SK-N-SH (cell line): ENCODE measurements around the gene SEMA3D. TPM values are rescaled to one million over a fixed set of nuclear protein-coding genes. Genes with fewer than 3 reads are reported as not detected.

Experiments used
- CTCF ChIA-PET: fragments of 300-600, 350-600 bp; formaldehyde crosslinking; extraction: SDS; loops from one replicate; lab custom pipeline; 2021; lab: Yijun Ruan, JAX
- POLR2A ChIA-PET: fragments of 350-600 bp; sonication (Branson Sonifier 250); formaldehyde crosslinking; extraction: SDS; loops from one replicate; lab custom pipeline; 2020; ENCODE audit warnings: antibody characterized with exemption, inconsistent platforms; lab: Yijun Ruan, JAX
- DNase-seq: peaks from one replicate; pipeline ENCODE4 v3.0.0; 2012
- H2AFZ ChIP-seq: fragments of 200-600 bp; sonication (generic); 2 replicates; pipeline ENCODE4 v1.8.1; 2016; ENCODE audit warnings: antibody characterized with exemption, mild to moderate bottlenecking, low read depth
- H3F3A ChIP-seq: fragments of 200-600 bp; sonication (generic); replicated peaks from 2 replicates; pipeline ENCODE3; 2016; ENCODE audit warnings: antibody characterized with exemption, mild to moderate bottlenecking; ENCODE audit not compliant: insufficient read depth
- H3K27ac ChIP-seq, 2 experiments: fragments of 200-500 bp in 1 of 2; fragments of 200-600 bp in 1 of 2; sonication (Bioruptor generic) in 1 of 2; sonication (generic), shearing (Covaris generic) in 1 of 2; 2 replicates each; pipeline versions ENCODE4 v1.5.1 to v1.6.1; 2014 to 2016; ENCODE audit warnings: low read depth in 2 of 2, inconsistent platforms in 1 of 2, low read length in 1 of 2, mild to moderate bottlenecking in 1 of 2, mixed read lengths in 1 of 2
- H3K27me3 ChIP-seq: fragments of 200-600 bp; sonication (generic), shearing (Covaris generic); 2 replicates; pipeline ENCODE4 v1.6.1; 2016; ENCODE audit warnings: mixed run types; ENCODE audit not compliant: insufficient read depth
- H3K36me3 ChIP-seq, 2 experiments: fragments of 200-500 bp in 1 of 2; fragments of 200-600 bp in 1 of 2; sonication (Bioruptor generic) in 1 of 2; sonication (generic) in 1 of 2; replicated peaks in 1 of 2; 2 replicates each; pipeline versions ENCODE3 to v1.5.1; 2014 to 2016; ENCODE audit warnings: low read length in 1 of 2, mild to moderate bottlenecking in 1 of 2; ENCODE audit not compliant: insufficient read depth in 2 of 2, control insufficient read depth in 1 of 2
- H3K4me1 ChIP-seq, 2 experiments: fragments of 200-500 bp in 1 of 2; fragments of 200-600 bp in 1 of 2; sonication (Bioruptor generic) in 1 of 2; sonication (generic), shearing (Covaris generic) in 1 of 2; 2 replicates each; pipeline versions ENCODE4 v1.5.1 to v1.6.1; 2014 to 2016; ENCODE audit warnings: low read depth in 1 of 2, low read length in 1 of 2, mixed run types in 1 of 2; ENCODE audit not compliant: insufficient read depth in 2 of 2, control insufficient read depth in 1 of 2
- H3K4me2 ChIP-seq: fragments of 200-600 bp; sonication (generic), shearing (Covaris generic); 2 replicates; pipeline ENCODE4 v1.6.1; 2017; ENCODE audit warnings: mixed run types
- H3K4me3 ChIP-seq, 2 experiments: fragments of 200-500 bp in 1 of 2; fragments of 200-600 bp in 1 of 2; sonication (Bioruptor generic) in 1 of 2; sonication (generic), shearing (Covaris generic) in 1 of 2; 2 replicates each; pipeline versions ENCODE4 v1.5.1 to v1.8.1; 2014 to 2016; ENCODE audit warnings: low read depth in 2 of 2, inconsistent platforms in 1 of 2, low read length in 1 of 2, mild to moderate bottlenecking in 1 of 2, mixed read lengths in 1 of 2, moderate library complexity in 1 of 2
- H3K79me2 ChIP-seq: fragments of 200-600 bp; sonication (generic); 2 replicates; pipeline ENCODE4 v1.8.1; 2017; ENCODE audit warnings: mild to moderate bottlenecking; ENCODE audit not compliant: insufficient read depth
- H3K9ac ChIP-seq: fragments of 200-600 bp; sonication (generic); 2 replicates; pipeline ENCODE4 v1.6.1; 2017; ENCODE audit warnings: mixed run types
- H3K9me2 ChIP-seq: fragments of 200-600 bp; sonication (generic); 2 replicates; pipeline ENCODE4 v1.6.1; 2017; ENCODE audit warnings: mixed run types
- H3K9me3 ChIP-seq: fragments of 200-600 bp; sonication (generic); 2 replicates; pipeline ENCODE4 v1.6.1; 2017; ENCODE audit warnings: mixed run types, mild to moderate bottlenecking, moderate library complexity
- H4K20me1 ChIP-seq: fragments of 200-600 bp; sonication (generic); 2 replicates; pipeline ENCODE4 v1.6.1; 2017; ENCODE audit warnings: mild to moderate bottlenecking, mixed run types; ENCODE audit not compliant: insufficient read depth
- ELF1 ChIP-seq: IDR thresholded peaks from 2 replicates; pipeline ENCODE4 v1.4.0; 2012
- EZH2phosphoT487 ChIP-seq: fragments of 200-600 bp; sonication (generic); IDR thresholded peaks from 2 replicates; pipeline ENCODE4 v1.6.1; 2017; ENCODE audit warnings: low read depth, mixed run types, mild to moderate bottlenecking, antibody characterized with exemption, moderate library complexity, borderline replicate concordance
- FOXM1 ChIP-seq: IDR thresholded peaks from 2 replicates; pipeline ENCODE4 v1.4.0; 2012; ENCODE audit warnings: low read depth, mild to moderate bottlenecking
- MEF2A ChIP-seq: IDR thresholded peaks from 2 replicates; pipeline ENCODE4 v1.4.0; 2012; ENCODE audit warnings: low read depth, borderline replicate concordance
- MXI1 ChIP-seq: IDR thresholded peaks from 2 replicates; pipeline ENCODE4 v1.6.1; 2012; ENCODE audit warnings: mild to moderate bottlenecking, low read depth, low read length, improper control_type of control experiment
- NRF1 ChIP-seq: IDR thresholded peaks from 2 replicates; pipeline ENCODE4 v1.6.1; 2012; ENCODE audit warnings: low read depth, mild to moderate bottlenecking, low read length
- RCOR1 ChIP-seq: fragments of 150-350 bp; IDR thresholded peaks from 2 replicates; pipeline ENCODE4 v1.6.1; 2017; ENCODE audit warnings: antibody characterized with exemption, low read length
- TAF1 ChIP-seq: IDR thresholded peaks from 2 replicates; pipeline ENCODE4 v1.6.1; 2012; ENCODE audit warnings: low read depth, mild to moderate bottlenecking, low read length, moderate library complexity, borderline replicate concordance
- USF1 ChIP-seq: IDR thresholded peaks from 2 replicates; pipeline ENCODE4 v1.4.0; 2012; ENCODE audit warnings: low read depth, borderline replicate concordance
- USF2 ChIP-seq: fragments of 150-350 bp; IDR thresholded peaks from 2 replicates; pipeline ENCODE4 v1.6.1; 2017; ENCODE audit warnings: antibody characterized with exemption, low read length, low read depth, borderline replicate concordance
- WGBS: methylation state at CpG from one replicate; pipeline ENCODE4 v1.1.6; 2017; ENCODE audit warnings: low lambda C conversion rate; 5-methylcytosine and 5-hydroxymethylcytosine counted together
- polyA plus RNA-seq, 3 experiments: library from polyadenylated mRNA; depleted of rRNA; stranded (reverse); fragments of >200 nt; gene quantifications; 2 replicates each; pipeline ENCODE4 v1.2.3, GENCODE V29; 2012
- TF ChIP-seq, protein P1 (sequence below): IDR thresholded peaks from 2 replicates; pipeline ENCODE4 v1.6.1; 2012; ENCODE audit warnings: mild to moderate bottlenecking, low read depth, low read length, moderate library complexity

The SEMA3D gene
- polyA plus RNA-seq, 1 of the 3 experiments (the other 2 are of a cell fraction): 30.1 TPM

GRCh38 chr7:85097844-85098243 lies 89.0 kb downstream of the SEMA3D start:
- 0 out of 2 replicates have a peak, but pooled peaks cover 6% of the 10 kb centered on the region for H3K9me2 ChIP-seq
- no peak for DNase-seq
- H3K4me2 ChIP-seq: no peak overlapping the region
- POLR2A ChIA-PET: no interaction called here
- no peaks in the 10 kb centered on the region for H4K20me1 ChIP-seq
- peaks cover under 1 to 4% of the 10 kb centered on the region in 2 experiments for H3K36me3 ChIP-seq
- peaks cover 18% of the 10 kb centered on the region for H3F3A ChIP-seq
- no peak overlapping the region for H3K9ac ChIP-seq
- no peak for TF ChIP-seq USF2
- TF ChIP-seq USF1: no peak
- TF ChIP-seq NRF1: no peak
- no peak for TF ChIP-seq ELF1
- TF ChIP-seq, protein P1, sequence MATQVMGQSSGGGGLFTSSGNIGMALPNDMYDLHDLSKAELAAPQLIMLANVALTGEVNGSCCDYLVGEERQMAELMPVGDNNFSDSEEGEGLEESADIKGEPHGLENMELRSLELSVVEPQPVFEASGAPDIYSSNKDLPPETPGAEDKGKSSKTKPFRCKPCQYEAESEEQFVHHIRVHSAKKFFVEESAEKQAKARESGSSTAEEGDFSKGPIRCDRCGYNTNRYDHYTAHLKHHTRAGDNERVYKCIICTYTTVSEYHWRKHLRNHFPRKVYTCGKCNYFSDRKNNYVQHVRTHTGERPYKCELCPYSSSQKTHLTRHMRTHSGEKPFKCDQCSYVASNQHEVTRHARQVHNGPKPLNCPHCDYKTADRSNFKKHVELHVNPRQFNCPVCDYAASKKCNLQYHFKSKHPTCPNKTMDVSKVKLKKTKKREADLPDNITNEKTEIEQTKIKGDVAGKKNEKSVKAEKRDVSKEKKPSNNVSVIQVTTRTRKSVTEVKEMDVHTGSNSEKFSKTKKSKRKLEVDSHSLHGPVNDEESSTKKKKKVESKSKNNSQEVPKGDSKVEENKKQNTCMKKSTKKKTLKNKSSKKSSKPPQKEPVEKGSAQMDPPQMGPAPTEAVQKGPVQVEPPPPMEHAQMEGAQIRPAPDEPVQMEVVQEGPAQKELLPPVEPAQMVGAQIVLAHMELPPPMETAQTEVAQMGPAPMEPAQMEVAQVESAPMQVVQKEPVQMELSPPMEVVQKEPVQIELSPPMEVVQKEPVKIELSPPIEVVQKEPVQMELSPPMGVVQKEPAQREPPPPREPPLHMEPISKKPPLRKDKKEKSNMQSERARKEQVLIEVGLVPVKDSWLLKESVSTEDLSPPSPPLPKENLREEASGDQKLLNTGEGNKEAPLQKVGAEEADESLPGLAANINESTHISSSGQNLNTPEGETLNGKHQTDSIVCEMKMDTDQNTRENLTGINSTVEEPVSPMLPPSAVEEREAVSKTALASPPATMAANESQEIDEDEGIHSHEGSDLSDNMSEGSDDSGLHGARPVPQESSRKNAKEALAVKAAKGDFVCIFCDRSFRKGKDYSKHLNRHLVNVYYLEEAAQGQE: no peak
- TF ChIP-seq TAF1: no peak
- TF ChIP-seq RCOR1: no peak
- no peak for TF ChIP-seq MXI1
- TF ChIP-seq EZH2phosphoT487: no peak
- TF ChIP-seq, all 33 proteins: peak for 0
- Histone ChIP-seq H2AFZ (no peak overlapping the region), H3K4me3 (no peak overlapping the region), H3K4me1 (peaks cover 0 to 12% of the 10 kb centered on the region in 2 experiments; a peak in 3 of 4 replicates), H3K9me3 (no peaks in the 10 kb centered on the region), H3K27ac (no peak overlapping the region), H3K79me2 (no peaks in the 10 kb centered on the region; the same call in 1 of the 2 replicates), H3K27me3 (no peaks in the 10 kb centered on the region)
- CTCF ChIA-PET: interaction anchor here (0.7 to 1.1 kb wide), 2 partner anchors 14 to 89 kb away, joined by 3 read pairs; partner anchors contain the start of gene SEMA3D
- WGBS: 84% methylated on average over 1 of the region's 1 CpG

GRCh38 chr7:85095806-85096205 lies 91.0 kb downstream of the SEMA3D start:
- no peak for TF ChIP-seq FOXM1
- 0 out of 2 replicates have a peak, but pooled peaks have one; percentile 5 for TF ChIP-seq MEF2A
- TF ChIP-seq, all 33 proteins: peak for 1
- H3K4me2 ChIP-seq: no peak overlapping the region
- H3K9me2 ChIP-seq: 0 out of 2 replicates have a peak, but pooled peaks cover 4% of the 10 kb centered on the region
- no peak for DNase-seq
- H4K20me1 ChIP-seq: no peaks in the 10 kb centered on the region
- no peak overlapping the region for H3K4me3 ChIP-seq
- CTCF ChIA-PET: interaction anchor here (1.0 to 1.4 kb wide), 3 partner anchors 17 to 734 kb away, joined by 3 read pairs; no protein-coding TSS in a partner anchor
- H3K9ac ChIP-seq: no peak overlapping the region
- peaks cover 4% of the 10 kb centered on the region in 2 experiments for H3K36me3 ChIP-seq
- no peak overlapping the region for H3K27ac ChIP-seq
- H3K27me3 ChIP-seq: no peaks in the 10 kb centered on the region
- H3K4me1 ChIP-seq: peaks cover 0 to 4% of the 10 kb centered on the region in 2 experiments; a peak in 2 of 4 replicates
- H3K9me3 ChIP-seq: no peaks in the 10 kb centered on the region
- H3F3A ChIP-seq: peaks cover 5% of the 10 kb centered on the region
- 90% methylated on average over 2 of the region's 2 CpGs for WGBS
- POLR2A ChIA-PET: no interaction called here
- H3K79me2 ChIP-seq: no peaks in the 10 kb centered on the region; the same call in 1 of the 2 replicates
- H2AFZ ChIP-seq: no peak overlapping the region
